ENCODE results near the gene QSOX1. TPM values are rescaled to one million over a fixed set of nuclear protein-coding genes. Genes with fewer than 3 reads are reported as not detected.
A peak's percentile ranks its signal among the peaks of the same experiment; 100 is the strongest.

QSOX1 gene
- total RNA-seq: 100 to 1,000 TPM; 395 to 450 TPM

GRCh38 chr1:180154325-180155181 is at the start of gene QSOX1:
Gene QSOX1 (plus strand): TSS chr1:180154869. CDS start chr1:180154908, 39 bp downstream.
- Histone ChIP-seq H3K27ac (peak within 1 kb of the TSS; percentile 88), H3K4me1 (peaks cover 31% of the 10 kb centered on the region), H3K4me3 (peak within 1 kb of the TSS; percentile 100), H3K9ac (ENCODE audit: low read depth in 2 of 2, low read length in 2 of 2) (peak within 1 kb of the TSS; percentile 85 to 91), H3K9me3 (no peaks in the 10 kb centered on the region), H3K36me3 (no peaks in the 10 kb centered on the region), H3K27me3 (no peaks in the 10 kb centered on the region)
- peak; percentile 92 for DNase-seq
- intact Hi-C loops (cut with DNase I): no loop called here
- no peak for TF ChIP-seq CTCF (IDR thresholded peaks at IDR 0.05)

GRCh38 chr1:180112091-180112490 is 42.6 kb upstream of the QSOX1 start:
- DNase-seq: no peak
- no peak for TF ChIP-seq CTCF (IDR thresholded peaks at IDR 0.05)
- no peaks in the 10 kb centered on the region for H3K4me1 ChIP-seq
- no peak overlapping the region for H3K4me3 ChIP-seq
- no peaks in the 10 kb centered on the region for H3K27me3 ChIP-seq
- no peaks in the 10 kb centered on the region for H3K9me3 ChIP-seq
- intact Hi-C loops (cut with DNase I): no loop called here
- H3K9ac ChIP-seq (ENCODE audit: low read depth in 2 of 2, low read length in 2 of 2): no peak overlapping the region
- H3K27ac ChIP-seq: no peak overlapping the region
- no peaks in the 10 kb centered on the region for H3K36me3 ChIP-seq

GRCh38 chr1:180112984-180113647 is 41.6 kb upstream of the QSOX1 start:
- no peak for TF ChIP-seq CTCF (IDR thresholded peaks at IDR 0.05)
- Histone ChIP-seq H3K27me3 (no peaks in the 10 kb centered on the region), H3K4me1 (no peaks in the 10 kb centered on the region), H3K4me3 (no peak overlapping the region), H3K27ac (no peak overlapping the region), H3K9ac (ENCODE audit: low read depth in 2 of 2, low read length in 2 of 2) (no peak overlapping the region), H3K36me3 (no peaks in the 10 kb centered on the region), H3K9me3 (no peaks in the 10 kb centered on the region)
- no peak for DNase-seq
- intact Hi-C loops (cut with DNase I): no loop called here

- intact Hi-C loops (cut with DNase I): no loop called here
- no peaks in the 10 kb centered on the region for H3K27me3 ChIP-seq
- H3K36me3 ChIP-seq: no peaks in the 10 kb centered on the region
- H3K9me3 ChIP-seq: no peaks in the 10 kb centered on the region
- no peaks in the 10 kb centered on the region for H3K4me1 ChIP-seq
- no peak overlapping the region for H3K27ac ChIP-seq
- H3K4me3 ChIP-seq: no peak overlapping the region
- DNase-seq: no peak
- TF ChIP-seq CTCF (IDR thresholded peaks at IDR 0.05): no peak
- no peak overlapping the region for H3K9ac ChIP-seq (ENCODE audit: low read depth in 2 of 2, low read length in 2 of 2)
These were observed 40.2 kb upstream of the QSOX1 start for GRCh38 chr1:180114396-180114945.

- intact Hi-C loops (cut with DNase I): no loop called here
- no peak for TF ChIP-seq CTCF (IDR thresholded peaks at IDR 0.05)
- no peaks in the 10 kb centered on the region for H3K9me3 ChIP-seq
- no peaks in the 10 kb centered on the region for H3K4me1 ChIP-seq
- no peaks in the 10 kb centered on the region for H3K27me3 ChIP-seq
- no peak overlapping the region for H3K9ac ChIP-seq (ENCODE audit: low read depth in 2 of 2, low read length in 2 of 2)
- H3K4me3 ChIP-seq: no peak overlapping the region
- no peak for DNase-seq
- no peaks in the 10 kb centered on the region for H3K36me3 ChIP-seq
- H3K27ac ChIP-seq: no peak overlapping the region
These were observed 37.5 kb upstream of the QSOX1 start for GRCh38 chr1:180116964-180117763.
